Measurements from ENCODE around the gene TMC3. TPM values are rescaled to one million over a fixed set of nuclear protein-coding genes. Genes with fewer than 3 reads are reported as not detected.

TMC3 gene
- total RNA-seq, 1 experiment from 2014 or later: not detected

- CTCF ChIA-PET: no interaction called here
- Histone ChIP-seq H3F3A (ENCODE audit: insufficient read depth, low read depth) (no peaks in the 10 kb centered on the region), H3K36me3 (ENCODE audit: low read depth) (no peaks in the 10 kb centered on the region), H3K79me2 (ENCODE audit: low read depth) (no peaks in the 10 kb centered on the region), H3K9me2 (ENCODE audit: insufficient read depth) (no peaks in the 10 kb centered on the region), H3K27ac (no peak overlapping the region), H3K4me1 (replicated peaks; ENCODE audit: insufficient read depth) (no peaks in the 10 kb centered on the region), H3K4me3 (no peak overlapping the region), H3K9me3 (ENCODE audit: insufficient read depth, low read depth) (no peaks in the 10 kb centered on the region), H3K27me3 (ENCODE audit: insufficient read depth, low read depth) (peaks cover 29% of the 10 kb centered on the region), H4K20me1 (ENCODE audit: insufficient read depth) (no peaks in the 10 kb centered on the region), H3K4me2 (no peak overlapping the region), H2AFZ (no peak overlapping the region)
- TF ChIP-seq CTCF (conservative IDR thresholded peaks at IDR 0.05) (no peak), EZH2 (IDR thresholded peaks at IDR 0.05; ENCODE audit: low read depth) (no peak)
- no TSS peak for BruUV-seq (replicated peaks)
- no peak for DNase-seq
- POLR2A ChIA-PET (ENCODE audit: unreplicated experiment): no interaction called here
- intact Hi-C loops (cut with micrococcal nuclease; ENCODE audit: unreplicated experiment): no loop called here
Observed at GRCh38 chr15:81391657-81392056, 17.6 kb upstream of the TMC3 start.

GRCh38 chr15:81388436-81388770, 14.4 kb upstream of the TMC3 start:
- no peaks in the 10 kb centered on the region for H3K4me1 ChIP-seq (replicated peaks; ENCODE audit: insufficient read depth)
- H3K9me2 ChIP-seq (ENCODE audit: insufficient read depth): no peaks in the 10 kb centered on the region
- no peaks in the 10 kb centered on the region for H3K79me2 ChIP-seq (ENCODE audit: low read depth)
- H3F3A ChIP-seq (ENCODE audit: insufficient read depth, low read depth): no peaks in the 10 kb centered on the region
- intact Hi-C loops (cut with micrococcal nuclease; ENCODE audit: unreplicated experiment): no loop called here
- no peaks in the 10 kb centered on the region for H3K9me3 ChIP-seq (ENCODE audit: insufficient read depth, low read depth)
- no peak overlapping the region for H2AFZ ChIP-seq
- POLR2A ChIA-PET (ENCODE audit: unreplicated experiment): no interaction called here
- no peaks in the 10 kb centered on the region for H4K20me1 ChIP-seq (ENCODE audit: insufficient read depth)
- no TSS peak for BruUV-seq (replicated peaks)
- H3K4me3 ChIP-seq: no peak overlapping the region
- H3K36me3 ChIP-seq (ENCODE audit: low read depth): no peaks in the 10 kb centered on the region
- H3K27ac ChIP-seq: no peak overlapping the region
- no peak overlapping the region for H3K4me2 ChIP-seq
- no peak for DNase-seq
- TF ChIP-seq CTCF (conservative IDR thresholded peaks at IDR 0.05): no peak
- TF ChIP-seq EZH2 (IDR thresholded peaks at IDR 0.05; ENCODE audit: low read depth): no peak
- H3K27me3 ChIP-seq (ENCODE audit: insufficient read depth, low read depth): peaks cover 35% of the 10 kb centered on the region
- CTCF ChIA-PET: no interaction called here

GRCh38 chr15:81387621-81388435, 13.8 kb upstream of the TMC3 start:
- no peaks in the 10 kb centered on the region for H3K36me3 ChIP-seq (ENCODE audit: low read depth)
- no peak overlapping the region for H2AFZ ChIP-seq
- H3K9me2 ChIP-seq (ENCODE audit: insufficient read depth): no peaks in the 10 kb centered on the region
- no peaks in the 10 kb centered on the region for H3F3A ChIP-seq (ENCODE audit: insufficient read depth, low read depth)
- ChIA-PET POLR2A (ENCODE audit: unreplicated experiment) (no interaction called here), CTCF (no interaction called here)
- H3K4me3 ChIP-seq: no peak overlapping the region
- no peak overlapping the region for H3K27ac ChIP-seq
- no peaks in the 10 kb centered on the region for H3K79me2 ChIP-seq (ENCODE audit: low read depth)
- no peak for DNase-seq
- no peak for TF ChIP-seq CTCF (conservative IDR thresholded peaks at IDR 0.05)
- no peak for TF ChIP-seq EZH2 (IDR thresholded peaks at IDR 0.05; ENCODE audit: low read depth)
- H3K9me3 ChIP-seq (ENCODE audit: insufficient read depth, low read depth): no peaks in the 10 kb centered on the region
- H3K27me3 ChIP-seq (ENCODE audit: insufficient read depth, low read depth): peaks cover 40% of the 10 kb centered on the region
- intact Hi-C loops (cut with micrococcal nuclease; ENCODE audit: unreplicated experiment): no loop called here
- BruUV-seq (replicated peaks): no TSS peak
- H3K4me2 ChIP-seq: no peak overlapping the region
- H3K4me1 ChIP-seq (replicated peaks; ENCODE audit: insufficient read depth): no peaks in the 10 kb centered on the region
- no peaks in the 10 kb centered on the region for H4K20me1 ChIP-seq (ENCODE audit: insufficient read depth)
